ENCODE data around the gene RIC1.
"Not testable (repeated sequence)": the region's sequence is repeated elsewhere in the genome, so short reads cannot be mapped to it uniquely, and the experiment has no call there.

The RIC1 gene

GRCh38 chr9:5721279-5722087 lies 92.6 kb downstream of the RIC1 start:
- no peak for DNase-seq (ENCODE audit: low read depth in 2 of 2)

DNA sequence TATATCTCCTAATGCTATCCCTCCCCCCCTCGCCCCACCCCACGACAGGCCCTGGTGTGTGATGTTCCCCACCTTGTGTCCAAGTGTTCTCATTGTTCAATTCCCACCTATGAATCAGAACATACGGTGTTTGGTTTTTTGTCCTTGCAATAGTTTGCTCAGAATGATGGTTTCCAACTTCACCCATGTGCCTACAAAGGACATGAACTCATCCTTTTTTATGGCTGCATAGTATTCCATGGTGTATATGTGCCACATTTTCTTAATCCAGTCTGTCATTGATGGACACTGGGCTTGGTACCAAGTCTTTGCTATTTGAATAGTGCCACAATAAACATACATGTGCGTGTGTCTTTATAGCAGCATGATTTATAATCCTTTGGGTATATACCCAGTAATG lies 93.8 kb downstream of the RIC1 start:
- not testable (repeated sequence) for DNase-seq (ENCODE audit: low read depth in 2 of 2)

DNA sequence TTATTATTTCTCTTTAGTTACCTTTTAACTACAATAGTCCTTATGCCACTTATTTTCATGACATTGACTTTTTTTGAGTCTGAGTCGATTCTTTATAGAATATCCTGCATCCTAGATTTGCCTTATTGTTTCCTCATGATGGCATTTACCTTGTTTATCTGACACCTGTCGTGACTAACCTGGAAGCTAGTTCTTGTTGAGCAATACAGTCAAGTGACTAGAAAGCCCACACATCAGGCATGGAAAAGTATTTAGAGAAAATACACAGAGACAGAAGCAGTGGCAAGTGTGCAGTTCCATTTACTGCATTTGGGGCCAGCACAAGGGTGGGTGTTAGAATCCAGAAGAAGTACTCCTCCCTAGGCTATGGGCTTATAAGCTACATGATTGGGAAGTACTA lies 106.2 kb downstream of the RIC1 start:
- no peak for DNase-seq (ENCODE audit: low read depth in 2 of 2)

DNA sequence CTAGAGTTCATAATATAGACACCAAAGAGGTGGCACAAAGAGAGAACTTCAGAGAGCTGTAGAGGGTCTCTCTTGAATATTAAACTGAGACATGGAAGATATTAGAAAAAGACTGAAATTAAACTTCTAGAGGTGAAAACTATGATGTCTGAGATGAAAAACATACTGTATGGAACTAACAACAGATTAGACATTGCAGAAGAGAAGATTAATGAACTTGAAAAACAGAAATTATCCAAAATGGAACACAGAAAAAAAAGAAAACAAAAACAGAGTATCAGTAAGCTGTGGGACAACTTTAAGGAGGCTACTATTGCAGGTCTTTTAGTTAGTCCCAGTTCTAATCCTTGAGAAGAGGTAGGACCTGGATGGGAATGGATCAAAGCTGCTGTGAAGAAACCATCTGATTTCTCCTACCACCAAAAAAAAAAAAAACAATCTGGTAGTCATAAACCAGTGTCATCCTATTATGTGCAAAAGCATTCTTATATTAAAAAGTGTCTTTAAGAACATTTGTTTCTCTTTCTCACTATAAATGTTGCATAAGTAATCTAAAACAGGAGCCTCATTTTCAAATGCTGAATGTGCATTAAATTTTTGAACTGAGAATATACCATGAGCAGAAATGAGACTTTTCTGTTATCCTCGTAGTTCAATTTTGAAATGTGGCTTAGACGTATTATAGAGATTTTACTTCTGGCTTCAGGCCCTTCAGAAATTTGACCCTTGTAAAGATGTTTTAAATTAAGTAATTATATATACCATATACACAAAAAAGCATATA lies 107.8 kb downstream of the RIC1 start:
- no peak for DNase-seq (ENCODE audit: low read depth in 2 of 2)

GRCh38 chr9:5743109-5743508 lies 114.2 kb downstream of the RIC1 start:
- DNase-seq (ENCODE audit: low read depth in 2 of 2), result no peak

- no peak for DNase-seq (ENCODE audit: low read depth in 2 of 2)
These were observed 119.5 kb downstream of the RIC1 start for GRCh38 chr9:5748438-5748837.

DNA sequence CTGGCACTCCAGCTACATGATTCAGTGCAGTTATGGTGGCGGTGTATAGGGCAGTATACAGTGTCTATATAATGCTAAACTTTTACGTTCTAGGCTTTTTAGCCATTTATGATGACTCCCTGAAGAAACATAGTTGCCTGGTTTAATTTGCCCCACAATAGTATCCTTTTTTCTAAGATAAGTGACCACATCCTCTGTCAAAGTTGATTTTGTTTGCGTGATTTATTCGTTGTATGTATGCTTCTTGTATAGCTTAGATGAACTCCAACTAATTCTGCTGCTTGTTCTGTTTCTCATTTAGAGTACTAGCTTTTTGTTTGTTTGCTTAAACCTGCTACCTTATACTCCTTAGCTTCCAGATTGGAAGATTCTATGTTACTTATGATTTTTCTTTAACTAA lies 120.4 kb downstream of the RIC1 start:
- DNase-seq (ENCODE audit: low read depth in 2 of 2), result no peak

DNA sequence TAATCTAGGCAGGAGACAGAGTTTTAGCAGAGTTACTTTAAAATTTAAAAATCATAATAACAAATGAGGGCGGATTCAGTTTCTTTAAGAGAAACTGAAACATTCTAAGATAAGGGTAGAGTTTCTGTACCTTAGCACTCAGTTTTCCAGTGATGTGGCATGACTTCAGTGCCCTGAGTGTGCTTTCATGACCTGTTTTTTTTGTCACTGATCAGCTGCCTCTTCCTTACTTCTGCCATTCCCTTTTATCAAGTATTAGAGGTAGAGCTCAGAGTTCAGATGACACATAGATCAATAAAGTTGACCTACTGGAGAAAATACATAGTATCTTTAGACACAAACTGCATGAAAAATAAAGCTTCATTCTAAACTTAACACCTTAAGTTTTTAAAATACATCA lies 121.7 kb downstream of the RIC1 start:
- no peak for DNase-seq (ENCODE audit: low read depth in 2 of 2)

DNA sequence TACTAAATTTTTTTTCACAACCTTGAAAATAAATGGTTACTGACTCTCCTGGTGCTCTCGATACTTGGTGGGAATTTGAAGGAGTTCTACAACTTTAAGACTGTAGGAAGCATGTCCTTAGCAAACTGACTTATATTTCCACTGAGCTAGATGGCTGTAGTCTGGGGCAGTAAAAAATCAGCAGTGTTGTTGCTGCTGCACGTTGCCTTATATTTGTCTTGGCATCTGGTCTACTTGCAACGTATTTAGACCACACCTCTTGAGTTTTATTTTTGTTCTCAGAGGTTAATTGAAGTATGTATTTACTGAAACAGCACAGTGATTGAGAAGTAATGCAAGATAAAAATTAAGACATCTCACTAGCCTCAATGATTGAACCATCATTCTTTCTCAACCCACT lies 127.7 kb downstream of the RIC1 start:
- DNase-seq (ENCODE audit: low read depth in 2 of 2), result no peak

DNA sequence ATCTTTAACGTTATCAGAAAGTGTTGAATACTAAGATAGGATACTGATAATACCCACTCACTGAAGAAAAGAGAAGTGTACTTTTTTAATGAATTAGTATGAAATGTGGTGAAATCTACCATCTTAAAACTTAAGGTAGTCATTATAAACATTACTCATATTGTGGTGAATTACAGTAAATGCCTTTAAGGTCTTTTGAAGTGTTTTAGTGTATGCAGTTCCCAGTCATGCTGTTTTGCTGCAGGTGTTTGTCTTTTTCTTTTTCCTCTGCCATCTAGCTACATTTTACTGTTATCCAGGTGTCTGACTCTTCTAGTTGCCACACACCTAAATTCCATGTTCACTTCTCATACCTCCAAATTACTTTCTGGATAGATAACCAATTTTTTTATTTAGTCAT lies 131.4 kb downstream of the RIC1 start:
- DNase-seq (ENCODE audit: low read depth in 2 of 2), result no peak

GRCh38 chr9:5762421-5762820 lies 133.5 kb downstream of the RIC1 start:
- DNase-seq (ENCODE audit: low read depth in 2 of 2), result no peak

- DNase-seq (ENCODE audit: low read depth in 2 of 2), result no peak
These were observed 135.4 kb downstream of the RIC1 start for GRCh38 chr9:5764130-5764868.

- no peak for DNase-seq (ENCODE audit: low read depth in 2 of 2)
These were observed 139.3 kb downstream of the RIC1 start for GRCh38 chr9:5767968-5768932.

- DNase-seq (ENCODE audit: low read depth in 2 of 2), result no peak
These were observed 144.6 kb downstream of the RIC1 start for GRCh38 chr9:5773324-5773999.

DNA sequence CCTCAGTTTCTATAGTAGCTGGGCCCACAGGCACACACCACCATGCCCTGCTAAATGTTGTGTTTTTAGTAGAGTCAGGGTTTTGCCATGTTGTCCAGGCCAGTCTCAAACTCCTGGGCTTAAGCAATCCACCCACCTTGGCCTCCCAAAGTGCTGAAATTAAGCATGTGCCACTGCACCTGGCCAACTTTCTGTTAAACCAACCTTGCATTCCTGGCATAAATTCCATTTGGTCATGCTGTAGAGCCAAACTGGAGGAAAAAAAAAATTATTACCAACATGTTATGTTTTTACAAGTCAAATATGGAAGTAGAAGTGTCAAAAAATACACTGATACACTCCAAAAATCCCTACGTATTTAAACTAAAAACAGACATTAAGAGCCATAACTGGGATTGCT lies 149.9 kb downstream of the RIC1 start:
- no peak for DNase-seq (ENCODE audit: low read depth in 2 of 2)

- not testable (repeated sequence) for DNase-seq (ENCODE audit: low read depth in 2 of 2)
These were observed 150.9 kb downstream of the RIC1 start for GRCh38 chr9:5779705-5780218.

GRCh38 chr9:5783420-5783819 lies 154.5 kb downstream of the RIC1 start:
- not testable (repeated sequence) for DNase-seq (ENCODE audit: low read depth in 2 of 2)

GRCh38 chr9:5783982-5784381 lies 155.1 kb downstream of the RIC1 start:
- no peak for DNase-seq (ENCODE audit: low read depth in 2 of 2)

DNA sequence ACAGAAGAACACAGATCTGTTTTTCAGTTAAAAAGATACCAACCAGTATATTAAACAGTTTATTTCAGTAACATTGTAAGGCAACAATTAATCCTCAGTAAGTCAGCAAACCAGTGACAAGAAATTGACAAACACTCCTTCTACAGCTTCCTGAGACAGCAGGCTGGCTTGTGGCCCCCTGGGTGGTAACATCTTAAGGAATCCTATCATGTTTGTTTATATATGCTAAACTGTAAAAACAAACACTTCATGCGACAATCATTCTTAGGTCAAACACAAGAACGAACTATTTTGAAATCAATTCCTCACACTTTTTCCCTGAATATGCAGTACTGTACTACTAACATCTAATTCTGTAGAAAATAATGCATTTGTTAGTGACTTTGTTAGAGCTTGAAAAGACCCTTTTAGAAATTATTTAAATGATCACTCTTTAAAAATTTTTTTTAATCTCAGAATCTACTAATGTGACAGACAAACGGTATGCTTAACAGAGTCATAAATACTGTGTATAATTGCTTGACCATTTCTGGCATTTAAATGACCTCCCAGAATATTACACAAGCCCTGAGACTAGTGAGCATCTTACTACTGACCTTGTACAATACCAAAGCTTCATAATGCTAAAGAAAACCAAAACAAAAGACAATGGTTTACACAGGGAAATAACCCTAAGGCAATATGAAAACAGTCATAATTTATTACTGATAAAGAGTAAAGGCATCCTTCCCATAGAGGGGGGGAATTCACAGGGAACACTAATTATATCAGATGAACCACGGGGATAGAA lies 155.8 kb downstream of the RIC1 start:
- DNase-seq (ENCODE audit: low read depth in 2 of 2), result no peak

Measured in activated CD8-positive, alpha-beta memory T cell treated with anti-CD3 and anti-CD28 coated beads for 4 hours (primary cell).